ENCODE data around the gene NATD1. TPM values are rescaled to one million over a fixed set of nuclear protein-coding genes. Genes with fewer than 3 reads are reported as not detected.

Gene NATD1
- total and polyA plus RNA-seq, 2 of the 8 experiments (the other 6 are each of a cell fraction or from before 2014, with no cell fraction given), result 5.4 to 8.4 TPM

- TF ChIP-seq ASH2L (IDR thresholded peaks at IDR 0.05; ENCODE audit: low read length) (no peak), BCL11A (IDR thresholded peaks at IDR 0.05; ENCODE audit: low read depth in 2 of 2, low read length in 2 of 2) (no peak), CBX5 (IDR thresholded peaks at IDR 0.05; ENCODE audit: low read depth, low read length) (no peak), POLR2AphosphoS5 (IDR thresholded peaks at IDR 0.05; ENCODE audit: low read depth, low read length) (no peak), E2F6 (IDR thresholded peaks at IDR 0.05) (no peak), RAD21 (IDR thresholded peaks at IDR 0.05 in 1 of 2, conservative IDR thresholded peaks at IDR 0.05 in 1 of 2; ENCODE audit: low read depth in 2 of 2, low read length in 2 of 2) (no peak), SP1 (IDR thresholded peaks at IDR 0.05; ENCODE audit: low read depth, low read length) (no peak)
Measured at GRCh38 chr17:21294321-21295035, 41.3 kb upstream of the NATD1 start (continued).
